ENCODE measurements around the gene CDHR3.

Gene CDHR3

DNA sequence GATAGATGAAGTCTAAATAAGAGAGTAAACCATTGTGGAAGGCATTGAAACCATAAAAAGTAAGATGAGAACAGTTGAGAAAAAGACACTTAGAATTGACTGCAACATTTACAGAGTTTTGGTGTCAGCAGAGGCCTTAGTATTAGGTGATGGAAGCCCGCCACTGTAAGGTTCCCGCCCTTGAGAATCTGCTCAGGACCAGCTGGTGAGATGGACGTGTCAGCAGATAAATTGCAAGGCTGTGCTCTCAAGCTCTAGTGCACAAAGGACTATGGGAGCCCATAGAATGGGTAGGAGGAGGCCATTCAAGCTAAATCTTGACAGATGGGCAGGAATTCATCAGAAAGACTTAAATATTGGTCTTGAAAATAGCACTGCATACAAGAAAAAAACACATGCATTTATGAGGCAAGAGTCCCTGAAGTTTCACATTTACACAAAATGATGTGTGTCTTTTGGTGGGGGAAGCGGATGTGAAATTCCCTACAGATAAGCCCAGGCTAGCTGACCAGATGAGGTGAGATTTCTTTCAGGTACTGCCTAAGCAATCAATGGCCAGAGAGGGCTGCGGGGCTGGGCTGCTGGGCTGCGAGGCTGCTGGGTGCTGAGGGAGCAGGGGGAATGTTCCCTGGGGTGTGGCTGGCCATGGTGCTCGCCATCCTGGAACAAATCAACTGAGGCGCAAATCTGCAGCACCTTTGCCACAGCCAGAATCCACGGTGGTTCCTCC lies 106.6 kb downstream of the CDHR3 start:
- TF ChIP-seq, protein P1, sequence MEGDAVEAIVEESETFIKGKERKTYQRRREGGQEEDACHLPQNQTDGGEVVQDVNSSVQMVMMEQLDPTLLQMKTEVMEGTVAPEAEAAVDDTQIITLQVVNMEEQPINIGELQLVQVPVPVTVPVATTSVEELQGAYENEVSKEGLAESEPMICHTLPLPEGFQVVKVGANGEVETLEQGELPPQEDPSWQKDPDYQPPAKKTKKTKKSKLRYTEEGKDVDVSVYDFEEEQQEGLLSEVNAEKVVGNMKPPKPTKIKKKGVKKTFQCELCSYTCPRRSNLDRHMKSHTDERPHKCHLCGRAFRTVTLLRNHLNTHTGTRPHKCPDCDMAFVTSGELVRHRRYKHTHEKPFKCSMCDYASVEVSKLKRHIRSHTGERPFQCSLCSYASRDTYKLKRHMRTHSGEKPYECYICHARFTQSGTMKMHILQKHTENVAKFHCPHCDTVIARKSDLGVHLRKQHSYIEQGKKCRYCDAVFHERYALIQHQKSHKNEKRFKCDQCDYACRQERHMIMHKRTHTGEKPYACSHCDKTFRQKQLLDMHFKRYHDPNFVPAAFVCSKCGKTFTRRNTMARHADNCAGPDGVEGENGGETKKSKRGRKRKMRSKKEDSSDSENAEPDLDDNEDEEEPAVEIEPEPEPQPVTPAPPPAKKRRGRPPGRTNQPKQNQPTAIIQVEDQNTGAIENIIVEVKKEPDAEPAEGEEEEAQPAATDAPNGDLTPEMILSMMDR (conservative IDR thresholded peaks at IDR 0.05): no peak
- H3K27ac ChIP-seq: peak overlapping the region; percentile 92

GRCh38 chr7:106070201-106070551 lies 107.1 kb downstream of the CDHR3 start:
- TF ChIP-seq, protein P1 (conservative IDR thresholded peaks at IDR 0.05): no peak
- peak overlapping the region; percentile 92 for H3K27ac ChIP-seq

DNA sequence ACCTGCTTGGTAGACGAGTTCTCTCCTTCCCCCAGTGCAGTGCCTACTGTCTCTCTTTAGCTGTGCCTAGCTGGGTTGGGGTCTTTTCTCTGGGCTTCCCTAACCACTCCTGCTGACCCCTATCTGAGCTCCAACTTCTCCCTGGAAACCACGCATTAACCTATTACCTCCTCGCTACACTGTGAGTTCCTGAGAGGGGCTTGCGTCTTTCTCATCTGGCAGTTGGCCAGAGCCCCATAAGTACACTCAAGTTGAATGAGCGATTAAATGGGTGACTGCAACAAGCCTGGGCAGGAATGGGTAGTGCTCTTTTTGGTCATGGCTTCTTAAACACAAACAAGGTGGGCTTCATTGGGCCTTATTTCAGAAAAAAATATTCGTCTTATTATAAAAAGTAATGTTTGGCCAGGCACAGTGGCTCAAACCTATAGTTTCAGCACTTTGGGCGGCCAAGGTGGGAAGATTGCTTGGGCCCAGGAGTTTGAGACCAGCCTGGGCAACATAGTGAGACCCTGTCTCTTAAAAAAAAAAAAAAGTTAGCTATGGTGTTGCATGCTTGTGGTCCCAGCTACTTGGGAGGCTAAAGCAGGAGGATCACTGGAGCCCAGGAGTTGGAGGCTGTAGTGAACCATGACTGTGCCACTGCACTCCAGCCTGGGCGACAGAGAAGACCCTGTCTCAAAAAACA lies 107.6 kb downstream of the CDHR3 start:
- peak overlapping the region; percentile 92 for H3K27ac ChIP-seq
- TF ChIP-seq, protein P1 (conservative IDR thresholded peaks at IDR 0.05): no peak

DNA sequence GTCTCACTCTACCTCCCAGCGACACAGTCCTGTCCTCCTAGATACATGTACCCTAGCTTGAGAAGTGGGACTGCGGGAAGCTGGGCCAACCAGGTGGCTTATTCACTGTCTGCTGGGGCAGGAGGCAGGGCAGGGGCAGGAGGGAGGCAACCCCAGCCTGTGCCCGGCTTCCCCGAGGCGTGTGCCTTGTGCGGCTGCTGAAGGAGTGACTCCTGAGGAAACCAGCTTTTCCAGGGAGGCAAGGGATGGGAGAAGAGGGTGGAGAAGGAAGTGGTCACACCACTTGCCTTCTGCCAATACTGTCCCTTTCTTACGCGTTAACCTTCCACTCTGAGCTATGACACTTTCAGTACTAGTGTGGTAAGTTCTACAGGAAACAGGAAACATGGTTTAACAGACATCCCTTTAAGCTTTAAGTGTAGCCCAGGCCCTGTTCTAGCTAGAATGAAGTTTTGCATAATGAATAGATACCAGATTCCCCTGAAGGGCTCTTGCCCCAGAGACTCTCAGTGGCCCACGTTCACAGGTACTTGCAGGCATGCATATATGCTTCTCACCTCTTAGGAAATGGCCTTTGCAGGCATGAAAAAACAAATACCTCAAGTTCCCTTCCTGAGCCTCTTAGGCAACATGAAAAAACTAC lies 108.4 kb downstream of the CDHR3 start:
- H3K27ac ChIP-seq: peak overlapping the region; percentile 92
- TF ChIP-seq, protein P1 (conservative IDR thresholded peaks at IDR 0.05): no peak

DNA sequence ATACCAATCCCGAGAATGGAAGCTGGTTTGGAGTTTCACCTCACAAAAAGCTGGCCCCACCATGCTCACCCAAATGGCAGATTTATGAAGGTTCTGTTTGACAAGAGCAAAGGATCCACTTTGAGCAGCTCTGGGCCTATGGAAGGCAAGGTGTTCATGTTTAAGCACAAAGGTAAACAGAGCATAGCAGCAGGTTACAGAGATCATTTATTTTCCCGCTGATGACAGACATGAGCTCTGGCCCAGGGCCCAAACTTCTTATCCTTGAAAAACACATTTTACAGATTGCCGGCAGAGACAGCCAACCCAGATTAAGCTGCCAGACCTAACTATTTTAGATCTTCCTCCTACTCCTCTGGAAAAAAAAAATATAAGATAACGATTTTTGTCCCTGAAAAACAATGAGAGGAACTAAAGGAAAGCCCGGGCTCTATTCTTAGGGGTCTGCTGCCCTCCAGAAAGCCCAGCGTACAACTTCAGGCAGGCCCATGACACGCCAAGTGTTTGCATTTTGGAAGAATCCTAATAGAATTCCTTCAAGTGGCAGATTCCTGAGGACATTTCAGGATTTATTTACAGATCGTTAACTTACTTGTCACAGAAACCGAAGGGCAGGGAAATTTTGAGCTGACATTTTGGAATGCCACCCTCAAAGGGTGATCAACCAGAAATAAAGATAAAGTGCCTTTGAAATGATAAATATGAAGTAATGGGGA lies 109.1 kb downstream of the CDHR3 start:
- peak overlapping the region; percentile 92 for H3K27ac ChIP-seq
- TF ChIP-seq, protein P1 (conservative IDR thresholded peaks at IDR 0.05): no peak

DNA sequence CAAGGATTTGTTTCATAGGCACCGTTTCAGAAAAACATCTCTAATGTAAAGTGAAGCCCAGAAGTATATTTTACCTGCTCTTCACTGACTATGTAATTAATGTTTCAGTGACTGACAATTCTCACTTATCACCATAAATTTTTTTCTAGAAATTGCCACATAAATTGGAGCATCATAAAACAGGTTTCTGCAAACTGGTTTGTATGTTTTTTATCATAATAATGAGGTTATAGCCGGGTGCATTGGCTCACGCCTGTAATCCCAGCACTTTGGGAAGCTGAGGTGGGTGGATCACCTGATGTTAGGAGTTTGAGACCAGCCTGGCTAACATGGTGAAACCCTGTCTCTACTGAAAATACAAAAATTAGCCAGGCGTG lies 109.6 kb downstream of the CDHR3 start:
- TF ChIP-seq, protein P1 (conservative IDR thresholded peaks at IDR 0.05): no peak
- H3K27ac ChIP-seq: peak overlapping the region; percentile 92

- TF ChIP-seq, protein P1 (conservative IDR thresholded peaks at IDR 0.05): no peak
- H3K27ac ChIP-seq: peak overlapping the region; percentile 92
Measured at GRCh38 chr7:106073701-106074100, 110.6 kb downstream of the CDHR3 start.

All from VCaP (cell line).